ENCODE data around the gene PAWR. TPM values are rescaled to one million over a fixed set of nuclear protein-coding genes. Genes with fewer than 3 reads are reported as not detected.

Gene PAWR, protein sequence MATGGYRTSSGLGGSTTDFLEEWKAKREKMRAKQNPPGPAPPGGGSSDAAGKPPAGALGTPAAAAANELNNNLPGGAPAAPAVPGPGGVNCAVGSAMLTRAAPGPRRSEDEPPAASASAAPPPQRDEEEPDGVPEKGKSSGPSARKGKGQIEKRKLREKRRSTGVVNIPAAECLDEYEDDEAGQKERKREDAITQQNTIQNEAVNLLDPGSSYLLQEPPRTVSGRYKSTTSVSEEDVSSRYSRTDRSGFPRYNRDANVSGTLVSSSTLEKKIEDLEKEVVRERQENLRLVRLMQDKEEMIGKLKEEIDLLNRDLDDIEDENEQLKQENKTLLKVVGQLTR
- polyA plus RNA-seq (2013, experiment 1 of 2; ENCODE audit: insufficient read length) = 65.0 TPM
- polyA plus RNA-seq (2013, experiment 2 of 2; ENCODE audit: insufficient read length) = 110 TPM

DNA sequence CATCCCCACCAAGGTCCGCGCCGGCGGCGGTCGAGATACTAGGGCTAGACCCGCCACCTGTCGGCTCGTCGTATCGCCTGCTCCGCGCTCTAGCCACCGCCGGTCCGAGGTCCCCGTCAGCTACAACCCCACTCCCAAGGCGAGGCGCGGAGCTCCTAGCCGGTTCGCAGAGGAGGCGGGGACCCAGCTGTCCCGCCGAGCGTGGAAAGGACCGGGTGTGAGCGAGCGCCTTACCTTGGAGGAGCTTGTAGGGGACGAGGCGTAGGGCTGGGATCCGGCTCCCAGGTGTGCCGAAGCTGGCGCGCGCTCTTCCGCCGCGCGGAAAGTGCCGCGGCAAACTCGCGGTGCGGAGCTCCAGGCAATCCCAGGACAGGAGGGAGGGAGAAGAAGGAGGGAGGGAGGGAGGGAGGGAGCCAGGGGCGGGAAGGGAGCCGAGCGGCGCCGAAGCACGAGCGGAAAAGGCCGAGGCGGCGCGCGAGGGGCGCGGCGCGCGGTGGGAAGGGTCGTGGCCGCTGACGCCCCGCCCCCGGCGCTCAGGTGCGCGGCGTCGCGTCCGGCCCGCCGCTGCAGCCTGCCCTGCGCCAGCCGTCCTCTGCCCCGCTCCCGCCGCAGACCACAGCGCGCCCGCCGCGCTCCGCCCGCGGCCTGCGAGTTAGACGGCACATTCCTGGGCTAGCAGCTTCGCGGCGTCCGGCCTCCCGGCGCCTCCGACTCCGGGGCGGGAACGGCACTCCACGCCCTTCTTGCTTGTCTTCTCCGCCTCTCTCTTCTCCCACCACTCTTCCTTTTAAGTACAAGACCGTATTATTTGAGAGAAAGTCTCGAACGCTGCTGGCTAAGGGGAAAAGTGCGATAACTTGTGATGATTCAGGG lies at the start of gene PAWR:
PAWR (minus strand) TSS at position 327 of the 873 bp plus-strand sequence. CDS start 720 bp downstream, outside the sequence.
- DNase-seq = peak; percentile 97

DNA sequence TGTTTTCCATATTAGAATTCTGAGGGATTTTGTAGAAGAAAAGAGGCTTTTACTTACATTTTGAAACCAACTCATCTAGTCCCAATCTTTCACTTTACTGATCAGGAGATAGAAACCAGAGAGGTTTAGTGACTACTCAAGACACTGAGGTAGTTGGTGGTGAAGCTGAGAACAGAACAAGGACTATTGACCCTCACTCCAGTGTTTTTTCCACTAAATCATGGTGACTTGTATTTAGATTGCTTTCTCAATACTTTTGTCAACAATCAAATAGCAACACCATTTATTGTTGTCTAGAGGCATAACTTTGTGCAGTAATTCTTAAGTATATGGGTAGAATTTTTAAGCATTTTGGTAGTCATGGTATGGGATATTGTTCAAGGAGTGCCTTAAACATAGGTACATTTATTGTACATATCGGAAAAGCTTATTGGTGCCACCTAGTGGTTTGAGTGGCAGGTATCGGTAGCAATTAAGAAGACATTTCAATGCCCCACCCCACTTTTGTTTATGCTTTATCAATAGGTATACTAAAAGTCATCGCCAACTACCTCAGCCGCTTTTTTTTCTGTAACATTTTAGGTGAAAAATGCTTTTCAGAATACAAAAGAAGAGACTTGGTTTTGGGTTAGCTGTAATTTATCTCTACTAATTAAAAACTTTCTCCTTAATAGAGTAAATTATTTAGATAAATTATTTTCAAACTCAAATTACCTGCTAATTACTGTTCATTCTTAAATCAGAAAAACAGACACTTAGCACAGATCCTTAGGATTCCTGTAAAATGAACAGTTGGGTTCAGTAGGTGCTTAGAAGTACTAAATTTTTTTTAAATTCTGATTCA lies 47.3 kb upstream of the PAWR start:
- DNase-seq = peak; percentile 66

DNA sequence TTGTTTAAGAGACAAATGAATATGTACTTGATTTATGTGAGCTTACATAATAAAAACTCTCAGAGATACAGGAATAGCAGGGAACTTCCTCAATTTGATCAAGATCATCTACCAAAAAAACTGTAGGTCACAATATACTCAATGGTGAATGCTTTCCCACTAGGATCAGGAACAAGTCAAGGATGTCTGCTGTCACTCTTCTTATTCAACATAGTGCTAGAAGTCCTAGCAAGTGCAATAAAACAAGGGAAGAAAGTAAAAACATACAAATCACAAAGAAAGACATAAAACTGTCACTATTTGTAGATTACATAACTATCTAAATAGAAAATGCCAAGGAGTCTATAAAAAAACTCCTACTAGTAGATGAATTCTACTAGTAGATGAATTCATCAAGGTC lies 41.9 kb upstream of the PAWR start:
- no peak for DNase-seq

DNA sequence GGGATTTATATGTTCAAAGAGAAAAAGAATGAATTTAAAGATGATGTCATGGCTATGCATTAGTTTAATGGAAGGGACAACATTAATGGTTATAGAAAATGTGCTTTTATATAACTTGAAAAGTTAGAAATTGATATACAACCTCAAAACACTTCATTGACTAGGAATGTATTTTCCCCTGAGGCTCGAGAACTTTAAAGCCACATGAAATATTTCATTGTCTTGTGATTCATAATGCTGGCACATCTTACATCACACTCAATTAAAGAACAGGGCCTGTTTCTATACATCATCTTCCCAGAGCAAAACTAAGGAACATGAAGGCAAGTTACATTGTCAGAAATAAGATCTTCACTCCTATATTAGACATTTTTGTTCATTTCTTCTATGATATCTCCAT lies 35.2 kb upstream of the PAWR start:
- peak; percentile 91 for DNase-seq

DNA sequence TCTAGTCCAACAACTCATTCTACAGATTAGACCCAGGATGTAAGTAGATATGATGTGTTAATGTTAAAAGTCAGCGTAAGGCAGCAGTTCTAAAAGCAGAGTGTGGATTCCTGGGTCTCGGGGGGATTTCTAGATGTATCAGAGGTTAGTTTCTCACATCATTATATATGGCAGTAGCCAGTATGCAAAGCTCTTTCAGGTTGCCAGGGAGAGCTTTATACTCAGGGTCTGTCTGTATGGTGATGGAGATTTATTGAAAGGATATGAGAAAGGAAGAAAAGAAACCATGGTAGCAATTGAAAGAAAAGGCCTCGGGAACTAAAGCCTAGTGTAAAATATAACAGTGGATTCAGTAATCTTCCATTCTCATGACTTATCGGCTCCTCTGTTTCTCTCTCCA lies 26.2 kb upstream of the PAWR start:
- DNase-seq = no peak

DNA sequence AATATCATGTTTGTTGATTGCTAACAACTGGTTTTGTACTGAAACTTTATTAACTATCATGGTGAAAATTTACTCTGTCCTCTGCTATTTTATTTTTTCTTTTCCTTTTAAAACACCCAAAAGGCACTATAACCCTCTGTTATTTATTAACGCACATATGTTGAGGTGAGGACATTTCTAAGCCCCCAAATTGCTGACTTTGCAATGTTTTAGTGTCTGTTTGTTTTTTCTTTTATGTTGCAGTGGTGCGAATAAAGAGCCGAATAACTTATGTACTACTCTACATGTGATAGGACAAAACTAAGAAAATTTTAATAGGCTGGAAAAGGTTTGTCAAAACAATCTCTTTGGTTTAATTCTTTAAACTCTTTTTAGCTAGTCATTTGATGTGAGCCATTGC lies 24.5 kb upstream of the PAWR start:
- DNase-seq = no peak

DNA sequence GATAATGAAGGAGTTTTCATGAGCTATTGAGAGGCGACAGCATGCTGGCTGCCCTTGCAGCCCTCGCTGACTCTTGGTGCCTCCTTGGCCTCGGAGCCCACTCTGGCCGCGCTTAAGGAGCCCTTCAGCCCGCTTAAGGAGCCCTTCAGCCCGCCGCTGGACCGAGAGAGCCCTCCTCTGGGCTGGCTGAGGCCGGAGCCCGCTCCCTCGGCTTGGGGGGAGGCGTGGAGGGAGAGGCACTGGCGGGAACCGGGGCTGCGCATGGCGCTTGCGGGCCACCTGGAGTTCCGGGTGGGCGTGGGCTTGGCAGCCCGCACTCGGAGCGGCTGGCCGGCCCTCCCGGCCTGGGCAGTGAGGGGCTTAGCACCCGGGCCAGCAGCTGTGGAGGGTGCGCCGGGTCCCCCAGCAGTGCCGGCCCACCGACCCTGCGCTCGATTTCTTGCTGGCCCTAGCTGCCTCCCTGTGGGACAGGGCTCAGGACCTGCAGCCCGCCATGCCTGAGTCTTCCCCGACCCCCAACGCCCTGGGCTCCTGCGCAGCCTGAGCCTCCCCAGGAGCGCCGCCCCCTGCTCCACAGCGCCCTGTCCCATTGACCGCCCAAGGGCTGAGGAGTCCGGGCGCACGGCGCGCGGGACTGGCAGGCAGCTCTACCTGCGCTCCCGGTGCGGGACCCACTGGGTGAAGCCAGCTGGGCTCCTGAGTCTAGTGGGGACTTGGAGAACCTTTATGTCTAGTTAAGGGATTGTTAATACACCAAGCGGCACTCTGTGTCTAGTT lies 20.1 kb upstream of the PAWR start:
- no peak for DNase-seq

DNA sequence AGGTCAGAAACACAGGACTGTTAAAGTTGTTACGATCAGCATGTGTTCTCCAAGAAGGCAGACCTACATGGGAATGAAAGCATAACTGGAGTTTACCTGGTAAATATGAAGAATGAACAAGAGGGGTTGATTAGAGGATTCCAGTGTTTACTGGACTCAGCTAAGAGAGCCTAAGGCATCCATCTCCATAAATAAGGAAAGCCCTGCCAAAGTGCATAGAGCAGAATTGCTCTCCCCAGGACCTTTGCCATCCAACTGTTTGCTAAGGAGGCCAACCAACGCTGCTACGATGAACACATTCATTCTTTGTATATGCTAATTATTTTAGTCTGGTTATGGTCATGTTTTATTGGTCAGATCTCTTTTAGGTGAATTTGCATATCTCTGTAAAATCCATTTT lies 17.1 kb upstream of the PAWR start:
- no peak for DNase-seq

DNA sequence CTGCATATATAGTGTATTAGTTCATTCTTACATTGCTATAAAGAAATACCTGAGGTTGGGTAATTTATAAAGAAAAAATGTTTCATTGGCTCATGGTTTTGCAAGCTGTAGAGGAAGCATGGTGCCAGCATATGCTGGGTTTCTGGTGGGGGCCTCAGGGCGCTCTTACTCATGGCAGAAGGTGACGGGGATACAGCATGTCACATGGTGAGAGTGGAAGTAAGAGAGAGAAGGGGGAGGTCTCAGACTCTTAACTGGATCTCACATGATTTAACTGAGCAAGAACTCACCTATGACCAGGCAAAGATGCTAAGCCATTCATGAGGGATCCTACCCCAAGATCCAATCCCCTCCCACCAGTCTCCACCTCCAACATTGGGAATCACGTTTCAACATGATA lies 15.9 kb upstream of the PAWR start:
- no peak for DNase-seq

DNA sequence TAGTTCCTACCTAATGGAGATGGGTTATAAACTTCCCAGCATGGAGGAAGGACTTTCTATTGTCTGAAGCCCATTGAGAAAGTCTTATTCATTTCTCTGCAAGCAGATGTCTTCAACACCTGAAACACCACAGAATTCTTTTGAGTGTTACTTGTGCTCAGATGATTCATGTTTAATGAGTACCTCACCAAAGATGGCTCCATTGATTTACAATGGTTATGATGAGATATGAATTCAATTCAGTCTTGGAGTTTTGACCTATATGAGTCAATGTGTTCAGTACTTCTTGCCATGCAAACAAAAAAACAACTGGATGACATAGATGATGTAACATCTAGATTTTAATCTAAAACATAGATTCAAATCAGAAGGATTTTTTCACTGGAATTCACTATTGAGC lies 15.4 kb upstream of the PAWR start:
- no peak for DNase-seq

DNA sequence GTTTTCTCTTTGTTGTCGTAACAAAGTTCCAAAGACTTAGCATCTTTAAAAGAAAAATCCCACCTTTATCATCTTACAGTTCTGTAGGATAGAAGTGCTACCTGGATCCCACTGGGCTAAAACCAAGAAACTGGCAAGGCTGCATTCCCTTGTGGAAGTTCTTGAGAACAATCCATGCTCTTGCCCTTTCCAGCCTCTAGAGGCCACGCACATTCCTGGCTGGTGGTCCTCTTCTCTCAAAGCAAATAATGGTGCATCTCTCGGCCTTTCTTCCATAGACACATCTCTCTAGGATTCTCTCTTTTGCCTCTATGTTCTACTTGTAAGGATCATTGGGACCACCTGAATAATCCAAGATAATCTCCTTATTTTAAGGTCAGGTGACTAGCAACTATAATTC lies 8.2 kb upstream of the PAWR start:
- no peak for DNase-seq

DNA sequence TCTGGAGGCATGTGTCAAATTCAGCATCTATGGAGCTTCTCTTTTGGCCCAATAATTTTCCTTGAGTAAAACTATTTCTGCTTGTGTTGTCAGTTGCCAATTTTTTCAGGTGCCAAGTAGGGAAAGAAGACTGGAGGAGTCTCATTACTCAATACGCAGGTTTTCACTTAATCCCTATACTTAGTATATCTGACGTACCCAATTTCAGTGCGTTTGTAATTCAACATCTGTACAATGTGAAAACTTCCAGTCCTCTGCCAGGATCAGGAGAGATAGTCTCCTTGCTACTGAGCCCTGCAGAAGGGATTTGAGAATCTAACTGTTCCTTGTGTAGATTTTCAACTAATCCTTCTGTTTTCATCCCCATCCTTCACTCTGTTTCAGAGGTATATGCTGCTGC lies 5.7 kb upstream of the PAWR start:
- DNase-seq = no peak

DNA sequence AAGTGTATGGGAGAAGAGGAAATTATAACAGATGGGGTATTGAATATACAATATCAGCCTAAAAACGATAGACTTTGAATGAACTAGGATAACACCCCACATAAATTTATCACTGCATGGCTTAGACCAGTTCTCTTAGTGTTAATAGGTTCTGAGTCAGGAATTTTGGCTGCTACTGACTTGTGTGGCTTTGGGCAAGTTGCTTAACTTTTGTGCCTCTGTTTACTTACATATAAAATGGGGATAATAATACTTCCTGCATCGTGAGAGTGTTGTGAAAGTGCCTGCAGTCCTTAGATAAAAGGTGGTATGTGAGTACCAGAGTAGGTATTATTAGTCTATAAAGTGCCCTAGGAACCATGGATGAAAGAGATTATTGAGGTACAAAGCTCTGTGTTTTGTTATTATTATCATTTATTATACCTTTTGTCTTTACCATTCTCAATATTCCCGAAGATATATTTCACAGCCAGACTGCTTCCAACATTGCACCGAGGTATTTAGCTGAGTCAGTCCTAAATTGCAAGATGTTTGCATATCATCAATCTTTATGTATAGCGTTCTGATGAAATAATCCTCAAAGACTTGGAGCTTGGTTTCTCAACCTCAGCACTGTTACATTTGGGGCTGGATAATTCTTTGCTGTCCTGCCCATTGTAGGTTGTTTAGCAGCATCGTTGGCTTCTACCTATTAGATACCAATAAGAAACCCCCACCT lies 2.3 kb upstream of the PAWR start:
- peak; percentile 13 for DNase-seq

DNA sequence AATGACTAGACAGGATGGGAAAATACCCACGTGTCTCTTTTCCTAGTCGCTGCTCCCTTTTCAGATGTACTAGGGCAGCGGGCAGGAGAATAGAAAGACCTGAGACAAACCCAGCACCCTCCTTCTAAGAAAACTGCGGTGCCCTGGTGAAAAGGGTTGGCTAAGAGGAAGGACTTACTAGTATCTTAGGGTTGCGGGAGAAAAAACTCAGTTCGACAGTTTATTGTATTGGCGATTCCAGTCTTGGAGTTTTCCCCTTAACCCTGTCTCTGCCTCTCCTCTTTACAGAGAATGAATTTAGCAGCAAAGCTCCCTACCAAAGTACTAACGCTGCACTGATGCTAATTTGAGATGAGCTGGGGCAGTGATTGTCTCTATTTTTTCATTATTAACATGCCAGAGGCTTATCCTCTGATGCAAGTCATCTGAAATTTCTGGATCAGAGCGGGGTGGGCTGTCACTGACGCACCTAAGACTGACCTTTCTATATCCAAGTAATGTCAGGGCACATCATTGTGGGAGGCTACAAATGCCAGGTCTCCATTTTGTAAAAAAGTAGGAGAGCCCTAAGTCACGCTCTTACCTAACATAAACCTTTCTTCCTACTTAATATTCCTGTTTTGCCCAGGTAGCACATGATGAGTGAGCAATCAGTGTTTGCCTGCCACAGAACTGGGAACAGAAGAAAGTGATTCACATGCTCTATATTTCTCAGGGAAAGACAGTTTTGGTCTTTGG lies 916 bp upstream of the PAWR start:
- peak; percentile 66 for DNase-seq

DNA sequence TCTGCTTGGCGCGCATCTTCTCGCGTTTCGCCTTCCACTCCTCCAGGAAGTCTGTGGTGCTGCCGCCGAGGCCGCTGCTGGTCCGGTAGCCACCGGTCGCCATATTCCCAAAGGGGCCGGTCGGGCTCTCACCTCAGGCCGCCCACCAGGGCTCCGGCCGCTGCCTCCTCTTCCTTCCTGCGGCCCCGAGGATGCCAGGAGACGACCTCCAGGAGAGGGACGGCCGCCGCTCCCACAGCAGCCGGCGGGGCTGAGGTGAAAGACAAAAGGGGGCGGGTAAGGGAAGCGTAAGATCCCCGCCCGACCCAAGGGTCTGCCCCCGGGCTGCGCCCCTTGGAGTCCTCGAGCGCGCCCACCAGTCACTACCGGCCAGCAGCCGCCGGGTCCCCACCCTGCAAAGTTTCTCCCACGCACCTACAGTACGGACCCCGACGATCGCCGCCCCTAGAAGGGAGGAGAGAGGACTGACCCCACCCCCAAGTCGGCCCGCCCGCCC lies 574 bp downstream of the PAWR start:
- DNase-seq = peak; percentile 44

DNA sequence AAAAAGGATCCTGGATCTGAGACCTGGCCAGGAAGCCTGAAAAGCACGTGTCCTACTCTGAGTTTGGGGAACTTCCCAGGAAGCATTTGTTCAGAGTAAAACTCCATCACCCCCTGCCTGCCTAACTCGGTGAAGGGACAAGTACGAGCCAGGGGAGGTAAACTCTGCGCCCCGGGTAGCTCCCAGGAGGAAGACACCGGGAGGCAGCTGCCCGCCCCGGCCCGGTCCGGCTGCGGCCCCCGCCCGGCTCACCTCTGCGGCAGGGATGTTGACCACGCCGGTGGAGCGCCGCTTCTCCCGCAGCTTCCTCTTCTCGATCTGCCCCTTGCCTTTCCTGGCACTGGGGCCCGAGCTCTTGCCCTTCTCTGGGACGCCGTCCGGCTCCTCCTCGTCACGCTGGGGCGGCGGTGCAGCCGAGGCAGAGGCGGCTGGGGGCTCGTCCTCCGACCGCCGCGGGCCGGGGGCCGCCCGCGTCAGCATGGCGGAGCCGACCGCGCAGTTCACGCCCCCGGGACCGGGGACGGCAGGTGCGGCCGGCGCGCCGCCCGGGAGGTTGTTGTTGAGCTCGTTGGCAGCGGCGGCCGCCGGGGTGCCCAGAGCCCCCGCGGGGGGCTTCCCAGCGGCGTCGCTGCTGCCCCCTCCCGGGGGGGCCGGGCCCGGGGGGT lies 1.2 kb downstream of the PAWR start:
- DNase-seq = peak; percentile 53

DNA sequence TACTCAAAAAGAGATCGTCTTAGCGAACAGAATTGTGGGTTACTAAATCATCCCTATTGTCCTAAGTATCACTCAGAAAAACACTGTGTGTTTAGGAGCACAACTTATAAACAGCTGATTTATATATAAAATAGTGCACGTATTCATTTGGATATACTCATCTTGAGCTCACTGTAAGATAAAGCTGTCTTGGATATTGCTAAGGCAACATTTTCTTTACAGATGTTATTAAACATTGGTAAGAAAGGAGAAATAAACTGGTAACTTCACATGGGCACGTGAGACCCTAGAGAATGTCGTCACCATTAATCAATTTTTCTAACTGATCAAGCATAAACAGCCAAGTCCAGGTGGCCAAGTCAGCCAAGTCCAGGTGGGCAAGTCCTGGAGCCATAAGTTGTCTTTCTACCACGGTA lies 1.7 kb downstream of the PAWR start:
- no peak for DNase-seq

DNA sequence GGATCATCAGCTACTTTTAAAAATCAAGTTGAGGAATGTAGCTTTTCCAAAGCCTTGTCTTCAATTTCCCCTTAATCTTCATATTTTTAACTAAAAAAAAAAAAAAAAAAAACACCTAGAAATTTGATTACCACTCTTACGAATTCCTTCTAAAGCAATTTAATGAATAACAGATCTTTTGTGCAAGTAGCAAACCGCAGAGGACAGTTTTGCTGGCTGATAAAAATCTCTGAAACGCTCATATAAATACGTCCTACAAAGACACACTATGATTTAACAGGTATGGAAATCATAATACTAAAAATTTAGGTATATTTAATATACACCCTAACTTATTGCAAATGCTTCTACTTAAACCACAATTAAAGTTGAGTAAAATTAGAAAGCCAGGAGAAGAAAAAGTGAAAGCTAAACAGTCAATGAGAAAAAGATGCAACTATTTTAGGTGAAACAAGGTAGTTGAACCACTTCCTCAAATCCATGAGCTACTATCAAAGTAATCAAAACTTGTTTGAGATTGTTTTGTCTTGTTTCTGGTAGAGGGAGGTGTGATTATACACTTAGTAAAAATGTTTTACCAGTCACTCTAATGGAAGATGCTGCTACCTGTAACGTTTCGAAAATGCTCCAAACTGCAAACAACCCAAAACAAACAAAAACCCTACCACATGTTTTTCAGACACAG lies 2.2 kb downstream of the PAWR start:
- no peak for DNase-seq

DNA sequence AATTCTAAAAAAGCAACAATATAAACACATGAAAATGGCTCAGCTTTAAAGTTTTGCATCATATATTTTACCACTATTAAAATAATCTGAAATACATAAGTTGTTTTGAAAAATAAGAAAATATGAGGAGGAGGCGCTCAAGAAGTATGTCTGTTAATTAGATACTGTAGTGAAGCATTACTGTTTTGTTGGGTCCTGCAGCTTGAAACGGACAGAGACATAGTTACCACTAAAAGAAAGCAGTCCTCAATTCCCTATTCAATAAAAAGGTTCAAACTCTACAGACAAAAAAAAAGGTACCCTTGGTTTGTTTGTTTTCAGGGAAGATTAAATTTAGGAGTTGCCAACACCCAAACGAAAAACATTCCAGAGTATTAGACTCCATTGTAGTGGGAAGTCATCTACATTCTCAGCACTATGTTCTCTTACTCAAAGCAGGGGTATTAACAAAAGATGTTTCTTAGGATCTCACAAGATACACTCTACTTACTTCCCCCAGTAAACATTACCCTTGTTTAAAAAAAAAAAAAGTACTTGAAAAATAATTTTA lies 3.0 kb downstream of the PAWR start:
- DNase-seq = peak; percentile 13

Data from fibroblast of skin of back (primary cell).